ENCODE measurements around the gene RFTN1.

RFTN1 gene

GRCh38 chr3:16533928-16534574 lies 20.6 kb upstream of the RFTN1 start:
- DNase-seq = no peak
- in situ Hi-C loops (cut with MboI; ENCODE audit: low pct_unique_long_range_greater_than_20kb, low sequenced_read_pairs) = loop anchor here (25.0 kb wide), 1 partner anchor 247 kb away; no protein-coding TSS in a partner anchor

- no peak for DNase-seq
- in situ Hi-C loops (cut with MboI; ENCODE audit: low pct_unique_long_range_greater_than_20kb, low sequenced_read_pairs) = loop anchor here (25.0 kb wide), 1 partner anchor 242 kb away; no protein-coding TSS in a partner anchor
Measured at GRCh38 chr3:16529264-16529663, 15.8 kb upstream of the RFTN1 start.

GRCh38 chr3:16528581-16528993 lies 15.1 kb upstream of the RFTN1 start:
- in situ Hi-C loops (cut with MboI; ENCODE audit: low pct_unique_long_range_greater_than_20kb, low sequenced_read_pairs) = loop anchor here (25.0 kb wide), 1 partner anchor 241 kb away; no protein-coding TSS in a partner anchor
- DNase-seq = no peak

GRCh38 chr3:16528106-16528505 lies 14.6 kb upstream of the RFTN1 start:
- no peak for DNase-seq
- in situ Hi-C loops (cut with MboI; ENCODE audit: low pct_unique_long_range_greater_than_20kb, low sequenced_read_pairs) = loop anchor here (25.0 kb wide), 1 partner anchor 241 kb away; no protein-coding TSS in a partner anchor

GRCh38 chr3:16524196-16524595 lies 10.7 kb upstream of the RFTN1 start:
- in situ Hi-C loops (cut with MboI; ENCODE audit: low pct_unique_long_range_greater_than_20kb, low sequenced_read_pairs) = no loop called here
- DNase-seq = no peak

- DNase-seq = no peak
- in situ Hi-C loops (cut with MboI; ENCODE audit: low pct_unique_long_range_greater_than_20kb, low sequenced_read_pairs) = no loop called here
Measured at GRCh38 chr3:16523778-16524177, 10.3 kb upstream of the RFTN1 start.

- peak; percentile 46 for DNase-seq
- in situ Hi-C loops (cut with MboI; ENCODE audit: low pct_unique_long_range_greater_than_20kb, low sequenced_read_pairs) = no loop called here
Measured at GRCh38 chr3:16522834-16523233, 9.3 kb upstream of the RFTN1 start.

- in situ Hi-C loops (cut with MboI; ENCODE audit: low pct_unique_long_range_greater_than_20kb, low sequenced_read_pairs) = no loop called here
- peak; percentile 37 for DNase-seq
Measured at GRCh38 chr3:16520970-16521881, 7.7 kb upstream of the RFTN1 start.

GRCh38 chr3:16520241-16520969 lies 6.9 kb upstream of the RFTN1 start:
- in situ Hi-C loops (cut with MboI; ENCODE audit: low pct_unique_long_range_greater_than_20kb, low sequenced_read_pairs) = no loop called here
- DNase-seq = no peak

GRCh38 chr3:16516695-16517481 lies 3.4 kb upstream of the RFTN1 start:
- in situ Hi-C loops (cut with MboI; ENCODE audit: low pct_unique_long_range_greater_than_20kb, low sequenced_read_pairs) = no loop called here
- DNase-seq = no peak

GRCh38 chr3:16515885-16516420 lies 2.5 kb upstream of the RFTN1 start:
- DNase-seq = no peak
- in situ Hi-C loops (cut with MboI; ENCODE audit: low pct_unique_long_range_greater_than_20kb, low sequenced_read_pairs) = no loop called here

- in situ Hi-C loops (cut with MboI; ENCODE audit: low pct_unique_long_range_greater_than_20kb, low sequenced_read_pairs) = no loop called here
- no peak for DNase-seq
Measured at GRCh38 chr3:16514755-16515353, 1.4 kb upstream of the RFTN1 start.

- in situ Hi-C loops (cut with MboI; ENCODE audit: low pct_unique_long_range_greater_than_20kb, low sequenced_read_pairs) = no loop called here
- no peak for DNase-seq
Measured at GRCh38 chr3:16514021-16514700, 662 bp upstream of the RFTN1 start.

GRCh38 chr3:16512435-16513140 lies 911 bp downstream of the RFTN1 start:
- peak; percentile 50 for DNase-seq
- in situ Hi-C loops (cut with MboI; ENCODE audit: low pct_unique_long_range_greater_than_20kb, low sequenced_read_pairs) = no loop called here

GRCh38 chr3:16511681-16512434 lies 1.6 kb downstream of the RFTN1 start:
- DNase-seq = peak; percentile 92
- in situ Hi-C loops (cut with MboI; ENCODE audit: low pct_unique_long_range_greater_than_20kb, low sequenced_read_pairs) = no loop called here

GRCh38 chr3:16510620-16511319 lies 2.7 kb downstream of the RFTN1 start:
- in situ Hi-C loops (cut with MboI; ENCODE audit: low pct_unique_long_range_greater_than_20kb, low sequenced_read_pairs) = no loop called here
- DNase-seq = no peak
